Activated T-helper 1 cell treated with Interleukin-2 at 50 U/mL for 16 hours (primary cell): ENCODE results near the gene EGR2.

ENCODE experiments used
- DNase-seq: peaks from one replicate; pipeline ENCODE4 v3.0.0-alpha.2; 2020; ENCODE audit warnings: low read depth

EGR2 gene

DNA sequence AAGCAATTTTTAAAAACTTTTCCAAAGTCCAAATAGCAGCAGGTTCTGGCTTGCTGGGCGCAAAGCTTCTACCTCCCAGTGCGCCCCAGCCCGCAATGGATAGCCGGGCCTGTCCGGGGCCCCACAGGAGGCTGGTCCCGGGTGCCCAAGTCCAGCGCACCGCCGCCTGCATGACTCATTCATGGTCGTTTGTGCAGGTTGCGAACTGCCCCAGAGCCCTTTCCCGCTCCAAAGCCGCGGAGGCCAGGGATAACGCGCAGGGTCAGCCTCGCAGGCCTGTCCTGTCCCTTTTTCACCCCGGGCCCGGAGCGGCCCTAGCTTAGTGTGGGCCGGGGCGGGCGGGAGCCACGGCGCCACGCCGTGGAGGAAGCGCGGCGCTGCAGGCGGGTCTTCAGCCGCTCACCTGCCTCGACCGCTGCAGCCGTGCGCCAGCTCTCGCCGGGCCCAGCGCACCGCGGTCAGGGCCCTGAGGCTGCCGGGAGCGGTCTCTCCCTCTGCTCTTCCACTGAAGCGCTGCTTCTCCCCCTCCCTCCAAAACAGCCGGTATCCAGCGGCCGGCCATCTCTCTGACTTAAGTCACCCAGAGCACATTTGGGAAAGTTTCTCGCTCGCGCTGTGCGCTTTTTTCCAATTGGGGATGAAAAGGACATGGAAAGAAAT is 1.7 kb upstream of the EGR2 start:
- DNase-seq: peak; percentile 49

DNA sequence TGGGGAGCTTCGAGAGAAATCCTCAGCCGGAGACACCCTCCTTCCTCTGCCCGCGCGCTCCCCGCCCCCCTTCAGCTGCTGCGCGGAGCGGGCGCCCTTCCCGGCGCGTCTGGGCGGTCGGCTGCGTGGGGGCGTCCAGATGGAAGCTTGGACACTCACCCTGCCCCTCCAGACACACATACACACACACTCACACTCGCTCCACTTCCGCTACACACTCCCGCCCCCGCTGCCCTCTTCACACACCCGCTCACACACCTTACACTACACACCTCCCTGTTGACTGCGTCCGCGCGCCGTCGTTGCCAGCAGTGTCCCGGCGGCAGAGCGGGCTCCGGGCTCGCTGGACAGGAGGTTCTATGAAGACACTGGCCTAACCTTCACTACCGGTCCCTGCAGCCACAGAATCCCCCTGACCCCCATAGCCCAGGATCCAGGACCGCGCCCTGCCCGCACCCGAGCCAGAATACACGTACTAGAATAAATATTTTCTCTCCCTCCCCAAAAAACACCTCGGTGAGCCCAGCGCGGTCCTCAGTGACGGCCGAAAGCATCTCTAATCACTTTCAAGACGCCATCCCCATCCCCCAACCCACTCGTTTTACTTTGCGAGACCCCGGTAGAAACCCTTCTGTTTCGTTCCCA is 1.1 kb upstream of the EGR2 start:
- no peak for DNase-seq

DNA sequence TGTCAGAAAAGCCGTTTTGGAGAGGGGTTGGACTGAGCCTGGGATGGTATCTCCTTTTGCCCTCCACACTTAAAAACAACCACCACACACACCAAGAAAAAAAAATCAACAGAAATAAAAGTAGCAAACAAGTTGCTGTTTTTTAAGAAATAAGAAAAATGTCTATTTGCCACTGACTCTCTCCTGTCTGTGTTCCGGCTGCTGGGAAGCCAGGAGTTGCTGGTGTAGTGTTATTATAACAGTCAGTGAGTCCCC is 163 bp downstream of the EGR2 start:
- no peak for DNase-seq

DNA sequence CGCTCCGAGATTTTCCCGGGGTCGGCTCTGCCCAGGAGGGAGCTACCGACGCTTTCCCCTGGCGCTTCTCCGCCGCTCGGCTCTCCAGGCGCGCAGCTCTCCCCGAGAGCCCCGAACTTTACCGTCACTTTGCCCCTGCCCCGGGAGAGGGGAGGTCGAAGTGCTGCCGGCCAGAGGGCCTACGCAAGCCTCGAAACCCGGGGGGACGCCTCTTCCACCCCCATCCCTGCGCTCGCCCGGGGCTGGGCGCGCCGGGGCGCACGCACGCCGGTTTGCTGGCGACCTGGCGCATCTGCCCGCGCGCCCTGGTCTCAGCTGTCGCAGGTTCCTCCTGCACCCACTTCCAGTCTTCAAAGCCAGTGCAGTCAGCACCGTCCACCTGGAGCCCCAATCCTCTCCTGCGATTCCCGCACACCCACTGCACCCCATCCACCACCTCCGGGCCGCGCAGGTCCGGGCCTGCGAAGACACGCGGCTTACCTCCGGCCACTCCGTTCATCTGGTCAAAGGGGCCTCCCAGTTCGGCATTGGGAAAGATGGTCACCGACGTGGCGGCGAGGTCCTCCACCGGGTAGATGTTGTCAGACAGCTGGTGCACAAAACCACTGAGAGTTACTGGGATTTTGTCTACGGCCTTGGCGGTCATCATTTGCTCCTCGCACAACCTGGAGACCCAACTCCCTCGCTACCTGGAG is 638 bp downstream of the EGR2 start:
- no peak for DNase-seq

DNA sequence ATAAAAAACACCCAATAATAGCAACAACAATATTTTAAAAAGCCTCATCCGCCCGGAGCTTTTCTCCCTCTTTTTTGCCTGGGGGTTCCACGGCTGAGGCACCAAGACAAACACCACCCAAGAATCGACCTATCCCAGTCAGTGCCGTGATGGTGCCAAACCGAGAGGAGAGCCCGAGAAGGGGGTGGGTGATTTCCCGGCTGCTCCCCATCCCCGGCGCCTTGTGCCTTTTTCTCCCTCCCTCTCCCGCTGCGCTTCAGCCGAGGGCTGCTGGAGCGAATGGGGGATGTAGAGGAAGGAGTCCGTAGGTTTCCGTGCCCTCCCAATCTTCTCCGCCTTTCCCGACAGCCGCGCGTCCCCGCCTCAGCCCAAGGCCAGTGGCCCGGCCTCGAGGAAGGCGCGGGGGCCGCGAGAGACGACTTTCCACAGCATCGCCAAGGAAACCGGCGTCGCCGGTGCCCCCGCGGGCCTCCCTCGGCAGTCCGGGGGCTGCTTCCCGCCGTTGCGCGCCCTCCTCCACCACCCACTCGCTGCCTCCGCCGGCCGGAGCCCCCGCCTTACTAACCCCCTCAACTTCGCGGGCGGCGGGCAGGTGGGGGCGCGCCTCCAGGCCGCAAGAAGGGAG is 1.3 kb downstream of the EGR2 start:
- DNase-seq: no peak

DNA sequence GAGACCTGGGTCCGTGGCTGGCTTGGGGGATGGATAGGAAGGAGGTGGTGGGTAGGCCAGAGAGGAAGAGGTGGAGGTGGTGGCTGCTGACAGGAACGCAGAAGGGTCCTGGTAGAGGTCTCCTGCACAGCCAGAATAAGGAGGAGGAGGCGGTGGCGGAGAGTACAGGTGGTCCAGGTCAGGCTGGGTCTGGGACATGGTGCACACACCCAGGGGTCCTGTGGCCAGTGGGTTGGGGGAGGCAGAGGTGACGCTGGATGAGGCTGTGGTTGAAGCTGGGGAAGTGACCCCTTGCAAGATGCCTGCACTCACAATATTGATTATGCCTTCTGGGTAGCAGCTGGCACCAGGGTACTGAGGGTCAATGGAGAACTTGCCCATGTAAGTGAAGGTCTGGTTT is 2.2 kb downstream of the EGR2 start:
- no peak for DNase-seq

DNA sequence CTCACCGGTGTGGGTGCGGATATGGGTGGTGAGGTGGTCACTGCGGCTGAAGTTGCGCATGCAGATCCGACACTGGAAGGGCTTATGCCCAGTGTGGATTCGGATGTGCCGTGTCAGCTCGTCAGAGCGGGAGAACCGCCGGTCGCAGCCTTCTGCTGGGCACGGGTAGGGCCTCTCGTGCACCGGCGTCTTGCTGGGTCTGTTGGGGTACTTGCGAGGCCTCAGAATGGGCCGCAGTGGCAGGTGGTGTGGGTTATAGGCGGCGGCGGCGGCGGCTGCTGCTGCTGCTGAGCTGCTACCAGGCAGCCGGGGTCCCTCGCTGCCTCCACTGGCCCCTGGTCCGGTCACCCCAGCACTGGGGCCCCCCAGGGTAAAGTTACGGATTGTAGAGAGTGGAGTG is 2.7 kb downstream of the EGR2 start:
- DNase-seq: no peak

DNA sequence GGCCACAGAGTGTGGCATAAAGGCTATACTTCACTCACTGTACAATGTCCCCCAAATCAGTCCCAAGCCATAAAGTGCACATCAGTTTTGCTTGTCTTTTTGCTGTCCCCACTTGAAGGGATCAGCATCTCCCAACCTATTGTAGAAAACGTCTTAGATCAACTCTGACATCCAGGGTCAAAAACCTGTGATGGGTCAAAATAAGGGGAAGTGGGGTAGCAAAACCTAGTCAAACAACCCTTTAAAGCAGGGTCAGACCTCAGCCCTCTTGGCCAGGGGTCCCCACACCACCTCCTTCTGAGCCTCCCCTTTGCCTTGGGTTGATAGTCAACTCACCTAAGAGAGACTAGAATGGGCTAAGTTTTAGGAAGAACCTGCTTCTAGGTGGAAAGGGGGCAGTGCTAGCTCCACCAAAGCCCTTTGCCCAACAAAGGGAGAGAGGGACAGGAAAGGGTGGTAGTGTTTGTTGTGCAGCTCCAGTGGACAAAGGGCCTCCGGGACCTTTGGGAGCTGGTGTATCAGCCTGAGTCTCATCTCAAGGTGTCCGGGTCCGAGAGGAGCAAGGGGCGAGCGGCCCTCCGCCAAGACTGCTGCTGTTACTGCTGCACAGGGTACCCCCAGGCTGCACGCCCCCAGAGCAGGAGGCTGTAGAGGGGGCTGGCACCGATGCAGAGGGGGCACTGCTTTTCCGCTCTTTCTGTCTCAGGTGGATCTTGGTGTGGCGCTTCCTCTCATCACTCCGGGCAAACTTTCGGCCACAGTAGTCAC is 3.3 kb downstream of the EGR2 start:
- no peak for DNase-seq

DNA sequence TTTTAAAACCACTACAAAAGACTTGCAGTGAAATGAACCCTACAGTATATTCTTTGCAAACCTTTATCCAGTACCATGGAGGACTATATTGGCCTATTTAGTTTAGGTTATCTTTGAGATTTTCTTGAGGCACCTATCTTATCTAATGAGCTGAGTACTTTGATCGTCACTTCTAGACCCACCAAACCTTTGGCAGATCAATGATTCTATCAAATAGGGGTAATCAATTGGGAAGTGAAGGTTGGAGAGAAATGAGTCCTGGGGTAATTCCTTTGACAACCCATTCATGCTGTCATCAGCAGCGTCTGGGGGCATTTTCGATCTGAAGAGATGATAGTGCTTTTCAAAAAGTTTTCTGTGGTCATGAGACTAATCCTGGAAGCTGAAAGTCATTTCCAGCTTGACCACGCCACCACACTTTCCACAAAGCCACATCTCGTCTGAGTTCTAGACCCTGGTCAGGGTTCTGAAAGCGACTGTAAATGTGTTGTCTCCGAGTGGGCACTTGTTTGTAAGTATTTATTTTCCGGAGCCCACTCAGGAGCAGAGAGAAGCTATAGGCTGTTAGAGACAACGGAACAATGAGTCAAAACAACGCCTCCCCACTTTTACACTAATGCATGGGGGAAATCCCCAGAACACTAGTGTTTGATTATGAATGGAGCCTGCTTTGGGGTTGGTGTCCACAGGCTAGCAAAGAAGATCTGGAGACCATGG is 4.8 kb downstream of the EGR2 start:
- DNase-seq: no peak

DNA sequence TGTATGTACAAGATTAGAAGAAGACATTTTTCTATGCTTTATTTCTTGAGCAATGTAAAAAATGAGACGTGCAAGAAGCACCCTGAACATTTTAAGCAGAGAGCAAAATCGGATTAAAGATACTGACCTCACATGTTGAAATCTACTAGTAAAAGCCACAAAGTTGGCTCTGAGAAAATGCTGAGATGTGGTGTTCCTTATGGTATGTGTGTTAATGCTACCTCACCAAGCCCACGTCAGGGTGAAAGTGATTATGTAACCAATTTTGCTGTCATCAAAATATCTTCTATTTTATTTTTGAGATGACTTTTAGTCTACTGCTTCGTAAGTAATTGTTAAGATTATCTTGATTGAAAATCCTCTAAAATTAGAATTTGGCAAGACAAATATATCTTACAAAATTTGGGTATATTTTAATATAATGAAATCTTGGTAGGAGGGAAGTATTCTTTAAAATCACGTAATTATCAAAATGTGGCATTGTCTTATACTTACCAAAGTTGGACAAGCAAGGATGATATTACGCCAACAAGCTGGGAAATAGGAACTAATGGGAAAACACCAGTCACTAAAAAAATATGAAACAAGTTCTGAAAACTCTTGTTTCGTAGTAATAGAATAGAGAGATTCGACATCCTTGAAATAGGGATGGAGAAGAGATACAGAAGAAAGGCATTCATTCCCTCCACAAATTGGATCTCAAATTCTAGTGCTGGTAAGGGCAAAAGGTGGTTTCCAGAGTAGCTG is 5.8 kb downstream of the EGR2 start:
- no peak for DNase-seq

DNA sequence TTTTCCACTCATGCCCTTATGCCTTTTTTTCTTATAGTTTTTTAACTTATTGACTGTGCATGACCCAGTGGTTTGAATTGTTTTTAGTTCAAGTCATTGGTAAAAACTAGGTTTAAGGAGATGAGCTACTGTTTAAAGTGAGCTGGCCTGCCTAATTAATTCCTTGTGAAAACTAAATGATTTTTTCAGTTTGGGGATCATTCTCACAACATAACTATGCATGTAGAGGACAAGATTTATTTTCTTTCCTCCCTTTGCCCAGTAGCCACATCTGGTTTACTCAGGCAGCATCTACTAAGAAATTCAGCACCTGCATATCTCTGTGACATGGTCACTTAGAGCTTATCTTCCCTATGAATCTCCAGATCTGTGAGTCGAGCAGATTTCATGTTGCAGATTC is 9.9 kb downstream of the EGR2 start:
- DNase-seq: no peak

DNA sequence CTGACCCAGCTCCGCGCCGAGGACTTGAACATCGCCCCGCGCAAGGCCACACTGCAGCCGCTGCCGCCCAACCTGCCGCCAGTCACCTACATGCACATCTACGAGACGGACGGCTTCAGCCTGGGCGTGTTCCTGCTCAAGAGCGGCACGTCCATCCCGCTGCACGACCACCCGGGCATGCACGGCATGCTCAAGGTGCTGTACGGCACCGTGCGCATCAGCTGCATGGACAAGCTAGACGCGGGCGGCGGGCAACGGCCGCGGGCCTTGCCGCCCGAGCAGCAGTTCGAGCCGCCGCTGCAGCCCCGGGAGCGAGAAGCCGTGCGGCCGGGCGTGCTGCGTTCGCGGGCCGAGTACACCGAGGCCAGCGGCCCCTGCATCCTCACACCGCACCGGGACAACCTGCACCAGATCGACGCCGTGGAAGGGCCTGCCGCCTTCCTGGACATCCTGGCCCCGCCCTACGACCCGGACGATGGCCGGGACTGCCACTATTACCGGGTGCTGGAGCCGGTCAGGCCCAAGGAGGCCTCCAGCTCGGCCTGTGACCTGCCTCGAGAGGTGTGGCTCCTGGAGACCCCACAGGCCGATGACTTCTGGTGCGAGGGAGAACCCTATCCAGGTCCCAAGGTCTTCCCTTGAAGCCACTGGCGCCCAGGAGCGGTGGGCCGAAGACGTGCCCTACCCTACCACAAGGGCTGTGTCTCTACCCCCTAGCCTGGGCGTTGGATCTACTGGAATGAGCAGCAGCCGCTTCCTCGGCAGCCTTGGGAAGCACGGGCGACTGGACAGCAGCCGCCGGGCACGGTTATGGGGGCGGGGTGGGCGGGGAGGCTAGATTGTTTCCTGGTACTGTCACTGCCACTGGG is 10.7 kb downstream of the EGR2 start:
- DNase-seq: no peak

DNA sequence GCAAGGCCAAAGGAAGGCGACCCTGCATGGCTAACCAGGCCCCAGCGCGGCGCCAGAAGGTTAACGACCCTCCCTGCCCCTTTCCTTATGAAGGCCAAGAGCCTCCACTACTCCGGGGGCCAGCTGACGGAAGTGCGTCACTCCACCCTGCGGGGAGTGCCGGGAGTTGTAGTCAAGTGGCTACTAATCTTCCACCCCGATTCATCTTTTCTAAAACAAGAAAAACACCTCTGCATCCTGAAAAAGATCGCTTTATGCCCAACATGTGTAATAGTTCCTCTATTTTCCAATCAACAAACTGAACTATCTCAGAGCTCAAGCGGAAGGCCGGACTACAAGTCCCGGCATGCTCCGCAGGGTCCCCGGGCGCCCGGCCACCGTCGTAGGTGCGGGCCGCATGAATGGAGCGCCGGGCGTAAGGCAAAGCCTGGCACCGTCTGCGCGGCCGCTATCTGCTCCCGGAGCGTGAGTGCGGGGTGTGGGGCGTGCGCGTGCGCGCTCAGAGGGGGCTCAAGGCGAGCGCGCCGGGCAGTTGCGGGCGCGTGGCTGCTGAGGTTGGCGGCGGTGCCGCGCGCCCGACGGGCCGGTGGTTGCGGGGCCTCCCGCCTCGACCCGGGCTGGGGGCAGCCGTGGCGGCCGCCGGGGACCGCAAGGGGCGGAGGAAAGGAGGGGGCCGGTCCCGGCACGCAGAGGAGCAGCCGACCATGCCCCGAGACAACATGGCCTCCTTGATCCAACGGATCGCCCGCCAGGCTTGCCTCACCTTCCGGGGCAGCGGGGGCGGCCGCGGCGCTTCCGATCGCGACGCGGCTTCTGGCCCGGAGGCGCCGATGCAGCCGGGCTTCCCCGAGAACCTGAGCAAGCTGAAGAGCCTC is 11.6 kb downstream of the EGR2 start, which contains the start of gene ADO:
ADO (plus strand) TSS at position 365 of the 875 bp plus-strand sequence; CDS start at position 705, 340 bp downstream.
- peak; percentile 61 for DNase-seq

DNA sequence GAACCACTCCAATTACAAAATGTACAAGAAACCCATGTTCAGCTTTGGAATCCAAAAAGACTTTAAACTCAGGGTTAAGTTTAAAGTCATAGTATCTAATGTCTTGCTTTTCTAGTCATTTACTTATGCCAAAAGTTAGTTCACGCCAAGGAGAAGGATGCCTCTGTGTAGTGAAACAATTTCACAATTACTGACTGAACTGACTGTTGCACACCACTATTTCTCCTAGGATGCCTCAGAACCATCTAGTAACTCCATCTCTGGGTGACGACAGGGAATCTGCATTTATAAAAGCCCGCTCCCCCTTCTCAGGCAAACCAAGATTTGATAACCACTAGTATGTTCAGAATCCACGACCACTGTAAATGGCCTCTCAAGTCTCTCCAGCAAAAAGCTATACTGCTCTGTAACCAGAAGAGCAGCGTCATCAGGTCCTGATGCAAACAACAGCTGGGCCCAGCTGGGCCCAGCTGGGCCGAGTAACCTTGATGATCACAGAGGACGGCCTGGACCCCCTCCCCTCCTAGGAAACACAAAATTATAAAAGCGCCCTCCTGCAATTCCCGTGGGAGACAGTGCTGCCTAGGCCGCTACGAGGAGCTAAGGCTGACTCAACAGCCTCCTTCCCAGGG is 12.3 kb downstream of the EGR2 start:
- no peak for DNase-seq

DNA sequence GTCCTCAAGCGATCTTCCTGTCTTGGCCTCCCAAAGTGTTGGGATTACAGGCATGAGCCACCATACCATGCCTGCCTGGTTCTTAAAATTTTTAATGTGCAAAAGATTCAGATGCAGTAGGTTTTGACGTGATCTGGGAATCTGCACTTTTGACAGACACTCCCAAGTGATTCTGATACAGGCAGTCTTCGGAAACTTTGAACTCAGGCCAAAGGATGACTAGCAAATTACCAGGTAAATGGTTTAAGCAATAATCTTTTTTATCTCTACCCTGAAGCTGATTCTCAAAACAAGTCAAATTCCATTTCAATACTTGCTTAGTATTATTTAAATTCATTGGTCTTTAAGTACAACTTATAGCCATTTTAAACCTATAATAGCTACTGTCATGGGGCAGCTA is 14.3 kb downstream of the EGR2 start:
- no peak for DNase-seq

DNA sequence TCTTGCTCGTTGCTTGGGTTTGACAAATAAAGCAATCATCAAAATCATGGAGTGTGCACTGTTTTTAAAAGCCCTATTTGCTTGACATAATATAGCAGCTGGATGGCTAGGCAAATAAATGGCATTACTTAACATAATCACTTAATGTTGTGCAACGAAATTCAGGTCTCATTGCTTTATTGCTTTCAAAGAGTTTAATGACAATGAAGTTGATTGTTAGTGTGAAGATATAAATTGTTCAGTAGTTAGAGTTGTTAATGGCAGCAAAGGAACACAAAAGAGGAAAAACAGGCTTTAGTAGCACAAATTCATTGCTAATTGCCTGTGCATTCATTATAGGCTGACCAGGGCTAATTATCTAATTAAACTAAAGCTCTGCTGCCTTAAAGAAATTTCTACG is 19.3 kb downstream of the EGR2 start:
- DNase-seq: no peak

DNA sequence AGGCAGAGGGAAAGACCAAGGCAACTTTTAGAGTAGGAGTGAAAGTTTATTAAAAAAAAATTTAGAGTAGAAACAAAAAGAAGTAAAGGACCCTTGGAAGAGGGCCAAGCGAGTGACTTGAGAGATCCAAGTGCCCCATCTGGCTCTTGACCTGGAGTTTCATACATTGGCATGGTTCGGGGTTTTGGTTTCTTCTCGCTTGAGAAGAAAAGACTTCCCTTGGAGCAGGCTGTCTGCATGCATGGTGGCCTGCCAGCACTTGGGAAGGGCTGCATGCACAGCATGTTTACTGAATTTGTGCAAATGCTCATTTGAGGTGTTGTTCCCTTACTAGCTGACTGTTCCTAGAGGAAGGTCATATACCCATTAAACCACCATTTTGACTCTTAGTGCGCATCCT is 20.4 kb downstream of the EGR2 start:
- no peak for DNase-seq

DNA sequence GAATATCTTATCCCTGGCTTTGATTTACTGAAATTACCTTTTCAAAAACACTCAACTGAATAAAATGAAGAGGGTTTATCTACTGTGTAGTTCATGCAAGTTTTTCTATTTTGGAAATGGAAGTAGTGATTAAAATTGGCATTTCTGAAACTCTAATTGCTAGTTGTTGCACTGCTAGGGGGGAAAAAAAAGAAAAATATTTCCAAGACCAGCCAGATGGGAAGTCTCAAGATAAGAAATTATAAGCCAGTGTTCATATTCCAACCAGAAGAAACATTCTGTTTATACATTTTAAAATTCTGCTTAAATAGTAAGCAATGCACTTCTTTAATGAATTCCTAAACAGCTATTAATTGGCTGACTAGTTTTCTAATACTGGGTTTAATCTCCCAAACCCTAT is 21.1 kb downstream of the EGR2 start:
- no peak for DNase-seq

DNA sequence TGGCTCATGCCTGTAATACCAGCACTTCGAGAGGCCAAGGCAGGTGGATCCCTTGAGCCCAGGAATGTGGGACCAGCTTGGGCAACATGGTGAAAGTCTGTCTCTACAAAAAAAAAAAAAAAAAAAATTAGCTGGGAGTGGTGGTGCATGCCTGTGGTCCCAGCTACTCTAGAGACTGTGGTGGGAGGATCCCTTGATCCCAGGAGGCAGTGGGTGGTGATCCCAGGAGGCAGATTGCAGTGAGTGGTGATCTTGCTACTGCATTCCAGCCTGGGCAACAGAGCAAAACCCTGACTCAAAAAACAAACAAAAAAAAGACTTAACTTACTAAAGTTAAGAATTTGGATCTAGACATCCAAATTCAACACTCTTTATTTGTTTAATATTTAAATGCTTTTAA is 21.9 kb downstream of the EGR2 start:
- DNase-seq: no peak
